ENCODE data around the gene KPTN. TPM values are rescaled to one million over a fixed set of nuclear protein-coding genes. Genes with fewer than 3 reads are reported as not detected.

The KPTN gene
- total and polyA plus RNA-seq, 10 donors, result 3.9 to 36.3 (median 8.7) TPM

DNA sequence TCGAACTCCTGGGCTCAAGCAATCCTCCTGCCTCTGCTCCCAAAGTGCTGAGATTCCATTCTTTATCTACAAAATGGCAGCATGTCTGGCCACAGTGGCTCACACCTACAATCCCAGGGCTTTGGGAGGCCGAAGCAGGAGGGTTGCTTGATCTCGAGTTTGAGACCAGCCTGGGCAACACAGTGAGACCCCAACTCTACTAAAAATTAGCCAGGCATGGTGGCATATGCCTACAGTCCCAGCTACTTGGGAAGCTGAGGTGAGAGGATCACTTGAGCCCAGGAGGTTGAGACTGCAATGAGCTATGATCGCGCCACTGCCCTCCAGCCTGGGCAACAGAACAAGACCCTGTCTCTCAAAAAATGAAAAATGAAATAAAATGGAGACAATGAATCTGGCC lies 24.7 kb upstream of the KPTN start:
- Histone ChIP-seq H3K4me3 (no peak overlapping the region), H3K36me3 (peaks cover 0 to 69% (median 9%) of the 10 kb centered on the region in 6 donors), H3K9me3 (no peaks in the 10 kb centered on the region), H3K27ac (no peak overlapping the region), H3K4me1 (peaks cover 44 to 85% (median 69%) of the 10 kb centered on the region in 6 donors), H3K27me3 (replicated peaks in 1 of 7) (no peaks in the 10 kb centered on the region)
- 92 to 100% (median 98%) methylated on average over 5 of the region's 5 CpGs for WGBS, 5 donors
- intact Hi-C loops (cut with DNase I; ENCODE audit: low total_unique reads), result no loop called here
- TF ChIP-seq, protein P1, sequence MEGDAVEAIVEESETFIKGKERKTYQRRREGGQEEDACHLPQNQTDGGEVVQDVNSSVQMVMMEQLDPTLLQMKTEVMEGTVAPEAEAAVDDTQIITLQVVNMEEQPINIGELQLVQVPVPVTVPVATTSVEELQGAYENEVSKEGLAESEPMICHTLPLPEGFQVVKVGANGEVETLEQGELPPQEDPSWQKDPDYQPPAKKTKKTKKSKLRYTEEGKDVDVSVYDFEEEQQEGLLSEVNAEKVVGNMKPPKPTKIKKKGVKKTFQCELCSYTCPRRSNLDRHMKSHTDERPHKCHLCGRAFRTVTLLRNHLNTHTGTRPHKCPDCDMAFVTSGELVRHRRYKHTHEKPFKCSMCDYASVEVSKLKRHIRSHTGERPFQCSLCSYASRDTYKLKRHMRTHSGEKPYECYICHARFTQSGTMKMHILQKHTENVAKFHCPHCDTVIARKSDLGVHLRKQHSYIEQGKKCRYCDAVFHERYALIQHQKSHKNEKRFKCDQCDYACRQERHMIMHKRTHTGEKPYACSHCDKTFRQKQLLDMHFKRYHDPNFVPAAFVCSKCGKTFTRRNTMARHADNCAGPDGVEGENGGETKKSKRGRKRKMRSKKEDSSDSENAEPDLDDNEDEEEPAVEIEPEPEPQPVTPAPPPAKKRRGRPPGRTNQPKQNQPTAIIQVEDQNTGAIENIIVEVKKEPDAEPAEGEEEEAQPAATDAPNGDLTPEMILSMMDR (IDR thresholded peaks at IDR 0.05 in 8 of 11, conservative IDR thresholded peaks at IDR 0.05 in 3 of 11), result no peak
- TF ChIP-seq POLR2A (IDR thresholded peaks at IDR 0.05), result no peak
- TF ChIP-seq POLR2AphosphoS5 (IDR thresholded peaks at IDR 0.05), result no peak
- no peak for DNase-seq

DNA sequence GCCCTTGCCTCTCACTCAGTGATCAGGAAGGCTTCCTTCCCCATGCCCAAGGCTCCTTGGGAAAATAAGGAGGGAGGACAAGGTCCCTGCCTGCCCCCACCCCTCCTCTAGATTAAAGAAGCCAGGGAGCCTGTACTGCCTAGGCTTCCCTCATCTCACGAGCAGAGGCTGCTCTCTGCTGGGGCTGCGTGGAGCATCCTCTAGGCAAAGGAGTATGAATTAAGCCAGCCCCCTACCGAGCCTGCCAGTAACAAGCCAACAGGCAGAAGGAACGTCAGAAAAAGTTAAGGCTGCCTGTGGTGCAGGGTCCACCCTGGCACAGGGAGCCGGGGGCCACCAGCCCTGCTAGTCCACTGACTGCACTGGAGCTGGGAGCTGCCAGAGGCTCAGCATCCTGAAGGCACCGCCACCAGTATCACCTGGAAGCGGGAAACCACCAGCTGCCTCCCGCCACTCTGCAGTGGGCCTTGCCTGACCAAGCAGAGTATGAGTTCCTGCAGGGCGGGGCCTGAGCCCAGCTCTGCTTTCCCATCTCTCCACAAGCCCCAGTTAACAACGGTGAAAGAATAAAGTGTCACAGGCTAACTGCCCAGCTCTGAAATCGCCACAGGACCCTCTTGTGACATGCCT lies 24.0 kb upstream of the KPTN start:
- H3K4me1 ChIP-seq, result peaks cover 37 to 78% (median 63%) of the 10 kb centered on the region in 6 donors
- peak overlapping the region in 3 of 8 donors; percentile 10 to 45 (median 17) for H3K27ac ChIP-seq

GRCh38 chr19:47507012-47507411 lies 23.0 kb upstream of the KPTN start:
- Histone ChIP-seq H3K4me1 (peaks cover 28 to 68% (median 52%) of the 10 kb centered on the region in 6 donors), H3K9me3 (no peaks in the 10 kb centered on the region), H3K4me3 (no peak overlapping the region), H3K36me3 (peaks cover 0 to 85% (median 24%) of the 10 kb centered on the region in 6 donors), H3K27ac (peak overlapping the region in 4 of 8 donors; percentile 10 to 45 (median 18)), H3K27me3 (replicated peaks in 1 of 7) (no peaks in the 10 kb centered on the region)
- intact Hi-C loops (cut with DNase I; ENCODE audit: low total_unique reads), result no loop called here
- DNase-seq, result no peak
- TF ChIP-seq, protein P1 (IDR thresholded peaks at IDR 0.05 in 8 of 11, conservative IDR thresholded peaks at IDR 0.05 in 3 of 11), result no peak
- no peak for TF ChIP-seq POLR2AphosphoS5 (IDR thresholded peaks at IDR 0.05)
- no peak for TF ChIP-seq POLR2A (IDR thresholded peaks at IDR 0.05)
- 42 to 79% (median 73%) methylated on average over 4 to 6 of the region's 6 CpGs for WGBS, 5 donors

More for the DNA sequence above, 24.0 kb upstream of the KPTN start:
- intact Hi-C loops (cut with DNase I; ENCODE audit: low total_unique reads), result no loop called here
- 71 to 88% (median 73%) methylated on average over 10 to 11 of the region's 11 CpGs for WGBS, 5 donors
- Histone ChIP-seq H3K4me3 (no peak overlapping the region), H3K36me3 (peaks cover 0 to 76% (median 16%) of the 10 kb centered on the region in 6 donors), H3K27me3 (replicated peaks in 1 of 7) (no peaks in the 10 kb centered on the region), H3K9me3 (no peaks in the 10 kb centered on the region)
- no peak for DNase-seq
- TF ChIP-seq, protein P1 (IDR thresholded peaks at IDR 0.05 in 8 of 11, conservative IDR thresholded peaks at IDR 0.05 in 3 of 11), result no peak
- peak in 1 of 3 donors; percentile 0 for TF ChIP-seq POLR2AphosphoS5 (IDR thresholded peaks at IDR 0.05)

DNA sequence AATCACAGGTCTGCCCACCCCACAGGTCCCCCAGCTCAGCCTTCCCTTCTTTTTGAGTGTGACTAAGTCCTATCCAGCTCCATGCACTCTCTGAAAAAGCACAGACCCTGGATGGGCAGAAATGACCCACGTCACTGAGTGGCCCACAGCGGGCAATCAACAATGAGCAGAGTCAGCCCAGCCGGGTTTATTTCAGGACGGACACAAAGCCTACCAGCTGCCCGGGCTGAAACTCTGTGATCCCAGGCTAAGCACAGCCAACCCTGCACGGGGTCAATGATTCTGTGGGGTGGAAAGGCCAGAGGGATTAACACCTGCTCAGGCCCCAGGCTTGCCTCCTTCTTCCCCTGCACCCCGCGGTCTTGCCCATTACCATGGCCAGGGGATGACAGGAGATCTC lies 22.4 kb upstream of the KPTN start:
- H3K36me3 ChIP-seq, result peaks cover 0 to 85% (median 28%) of the 10 kb centered on the region in 6 donors
- H3K27ac ChIP-seq, result no peak overlapping the region
- TF ChIP-seq POLR2AphosphoS5 (IDR thresholded peaks at IDR 0.05), result no peak
- TF ChIP-seq POLR2A (IDR thresholded peaks at IDR 0.05), result no peak
- TF ChIP-seq, protein P1 (IDR thresholded peaks at IDR 0.05 in 8 of 11, conservative IDR thresholded peaks at IDR 0.05 in 3 of 11), result no peak
- DNase-seq, result no peak
- intact Hi-C loops (cut with DNase I; ENCODE audit: low total_unique reads), result no loop called here
- no peak overlapping the region for H3K4me3 ChIP-seq
- H3K4me1 ChIP-seq, result peaks cover 23 to 62% (median 47%) of the 10 kb centered on the region in 6 donors
- H3K9me3 ChIP-seq, result no peaks in the 10 kb centered on the region
- H3K27me3 ChIP-seq (replicated peaks in 1 of 7), result no peaks in the 10 kb centered on the region
- 90 to 100% (median 92%) methylated on average over 4 to 8 of the region's 8 CpGs for WGBS, 5 donors
